K562 (cell line): ENCODE data around the gene RMND5B. TPM values are rescaled to one million over a fixed set of nuclear protein-coding genes. Genes with fewer than 3 reads are reported as not detected.

Source experiments
- ATAC-seq: fragments of 200-7000 bp; cut with Tn5 transposase; 3 replicates; pipeline ENCODE4 v1.9.1; 2020; ENCODE audit warnings: moderate library complexity
- BruUV-seq: library from RNA; stranded (reverse); fragments of 400-500 nt; replicated peaks from 2 replicates; lab custom pipeline; 2021; lab: Mats Ljungman, UMichigan
- CTCF ChIA-PET: fragments of 300-600 bp; formaldehyde crosslinking; extraction: SDS; loops from one replicate; lab custom pipeline; 2021; ENCODE audit warnings: low intra/inter-chr PET ratio; lab: Yijun Ruan, JAX
- POLR2A ChIA-PET: fragments of 300-600, 350-650 bp; sonication (Branson Sonifier 250); formaldehyde crosslinking; extraction: SDS; loops from one replicate; lab custom pipeline; 2021; ENCODE audit warnings: antibody characterized with exemption, inconsistent platforms; lab: Yijun Ruan, JAX
- DNase-seq, 4 experiments: peaks; one replicate each; pipeline versions ENCODE4 v3.0.0 to v3.0.0-alpha.2; 2011 to 2018; ENCODE audit warnings: low spot score in 3 of 4, mixed read lengths in 3 of 4; ENCODE audit errors: extremely low read depth in 1 of 4
- FAIRE-seq: peaks from 2 replicates; lab custom pipeline; 2011; peaks lifted over from hg19 to GRCh38; lab: Jason Lieb, UNC
- H2AFZ ChIP-seq: 2 replicates; pipeline ENCODE4 v1.6.0; 2011; ENCODE audit warnings: low read depth, low read length, control low read depth, inconsistent platforms
- H3K27ac ChIP-seq: fragments of 200-600 bp; 3 replicates; pipeline ENCODE4 v1.8.0; 2011; ENCODE audit warnings: low read depth, mild to moderate bottlenecking, control low read depth, inconsistent platforms, low read length, moderate library complexity, mixed read lengths; ENCODE audit errors: extremely low read depth
- H3K27me3 ChIP-seq, 2 experiments: fragments of 300-600 bp in 1 of 2; 2 replicates in 1 of 2; 3 replicates in 1 of 2; pipeline versions ENCODE4 v1.6.0 to v1.8.0; 2011; ENCODE audit warnings: inconsistent platforms in 2 of 2, low read length in 2 of 2, mild to moderate bottlenecking in 1 of 2, mixed read lengths in 1 of 2, moderate library complexity in 1 of 2; ENCODE audit not compliant: control insufficient read depth in 2 of 2, insufficient read depth in 2 of 2
- H3K36me3 ChIP-seq: fragments of 300-600 bp; 3 replicates; pipeline ENCODE4 v1.8.0; 2011; ENCODE audit warnings: mild to moderate bottlenecking, low read length, inconsistent platforms; ENCODE audit not compliant: control insufficient read depth, insufficient read depth
- H3K4me1 ChIP-seq, 2 experiments: fragments of 200-600 bp in 1 of 2; replicated peaks in 1 of 2; 2 replicates in 1 of 2; 3 replicates in 1 of 2; pipeline versions ENCODE4 v1.5.1 to v1.8.0; 2011; ENCODE audit warnings: inconsistent platforms in 2 of 2, low read length in 2 of 2, mild to moderate bottlenecking in 1 of 2, mixed read lengths in 1 of 2, moderate library complexity in 1 of 2; ENCODE audit not compliant: control insufficient read depth in 2 of 2, insufficient read depth in 2 of 2
- H3K4me2 ChIP-seq: 2 replicates; pipeline ENCODE4 v1.6.1; 2011; ENCODE audit warnings: low read length, control low read depth, inconsistent platforms, mixed read lengths; ENCODE audit not compliant: insufficient read depth
- H3K4me3 ChIP-seq: fragments of 200-600 bp; sonication (generic), shearing (Covaris generic); 2 replicates; pipeline ENCODE4 v1.5.1; 2016; ENCODE audit warnings: control low read depth, inconsistent platforms
- H3K79me2 ChIP-seq: fragments of 200-600 bp; 3 replicates; pipeline ENCODE4 v1.8.0; 2011; ENCODE audit warnings: low read length, inconsistent platforms; ENCODE audit not compliant: control insufficient read depth, insufficient read depth
- H3K9ac ChIP-seq, 2 experiments: 2 replicates each; pipeline versions ENCODE4 v1.6.0 to v1.6.1; 2011; ENCODE audit warnings: low read depth in 2 of 2, low read length in 2 of 2, control low read depth in 1 of 2, inconsistent platforms in 1 of 2, mild to moderate bottlenecking in 1 of 2, mixed read lengths in 1 of 2; ENCODE audit not compliant: insufficient read depth in 1 of 2
- H3K9me1 ChIP-seq: one replicate; pipeline ENCODE4 v1.6.0; 2011; ENCODE audit warnings: inconsistent platforms, mild to moderate bottlenecking, low read length, moderate library complexity; ENCODE audit not compliant: control insufficient read depth, insufficient read depth
- H3K9me3 ChIP-seq: replicated peaks from 2 replicates; pipeline ENCODE4 v1.5.1; 2011; ENCODE audit warnings: low read depth, low read length, inconsistent platforms; ENCODE audit not compliant: control insufficient read depth, insufficient read depth
- H4K20me1 ChIP-seq: replicated peaks from 2 replicates; pipeline ENCODE4 v1.6.1; 2011; ENCODE audit warnings: low read length, inconsistent platforms, mixed read lengths; ENCODE audit not compliant: control insufficient read depth, insufficient read depth
- ELF1 ChIP-seq: fragments of 200-800 bp; sonication (Bioruptor generic); IDR thresholded peaks from 2 replicates; pipeline ENCODE4 v1.6.1; 2016; ENCODE audit warnings: missing genetic modification characterization, missing compliant biosample characterization
- ESRRA ChIP-seq: fragments of 450-650 bp; IDR thresholded peaks from 2 replicates; pipeline ENCODE4 v1.6.1; 2014; ENCODE audit warnings: low read depth, mild to moderate bottlenecking, moderate library complexity, borderline replicate concordance
- FUS ChIP-seq: fragments of 200-400 bp; formaldehyde crosslinking; optimal IDR thresholded peaks from 2 replicates; pipeline ENCODE3; 2017; ENCODE audit warnings: low read depth, low read length
- HDAC2 ChIP-seq: fragments of 450-650 bp; IDR thresholded peaks from 2 replicates; pipeline ENCODE4 v1.6.1; 2016; ENCODE audit warnings: mild to moderate bottlenecking
- HEY1 ChIP-seq: fragments of 250-450 bp; sonication (Bioruptor Pico); IDR thresholded peaks from 2 replicates; pipeline ENCODE4 v1.5.0; 2020; ENCODE audit warnings: mild to moderate bottlenecking, moderate library complexity, borderline replicate concordance
- PCBP2 ChIP-seq: fragments of 200-400 bp; formaldehyde crosslinking; IDR thresholded peaks from 2 replicates; pipeline ENCODE4 v1.6.1; 2018; ENCODE audit warnings: low read length, low read depth, mild to moderate bottlenecking, moderate library complexity; ENCODE audit not compliant: poor library complexity, severe bottlenecking
- PHF8 ChIP-seq: fragments of 200-600 bp; sonication (generic); IDR thresholded peaks from 2 replicates; pipeline ENCODE4 v1.6.1; 2012; ENCODE audit warnings: mixed run types, mild to moderate bottlenecking, inconsistent platforms, low read length, moderate library complexity, borderline replicate concordance
- POLR2A ChIP-seq: fragments of 450-650 bp; conservative IDR thresholded peaks from 2 replicates; pipeline ENCODE4 v1.6.1; 2016
- RAD21 ChIP-seq, 2 experiments: fragments of 250-450 bp in 1 of 2; fragments of 450-650 bp in 1 of 2; sonication (Bioruptor Pico) in 1 of 2; formaldehyde crosslinking in 1 of 2; IDR thresholded peaks in 1 of 2; conservative IDR thresholded peaks in 1 of 2; 2 replicates each; pipeline versions ENCODE4 v1.4.0 to v1.8.0; 2020 to 2022; ENCODE audit warnings: mild to moderate bottlenecking in 2 of 2, moderate library complexity in 1 of 2
- SRSF1 ChIP-seq: fragments of 200-400 bp; formaldehyde crosslinking; IDR thresholded peaks from 2 replicates; pipeline ENCODE4 v1.6.1; 2017; ENCODE audit warnings: mild to moderate bottlenecking, low read depth, low read length, moderate library complexity
- SUPT5H ChIP-seq: fragments of 450-650 bp; IDR thresholded peaks from 2 replicates; pipeline ENCODE4 v1.6.1; 2016
- ZC3H11A ChIP-seq: IDR thresholded peaks from 2 replicates; pipeline ENCODE4 v1.6.1; 2012; ENCODE audit warnings: low read depth, low read length, improper control_type of control experiment
- ZFP1 ChIP-seq: fragments of 450-650 bp; formaldehyde crosslinking; IDR thresholded peaks from 2 replicates; pipeline ENCODE4 v1.4.0; 2020; ENCODE audit warnings: mild to moderate bottlenecking, mixed read lengths
- ZNF174 ChIP-seq: fragments of 250-450 bp; sonication (Bioruptor Pico); IDR thresholded peaks from 2 replicates; pipeline ENCODE4 v1.4.0; 2020; ENCODE audit warnings: mild to moderate bottlenecking
- WGBS: fragments of 100-300 bp; shearing (Covaris generic); methylation state at CpG from one replicate; pipeline ENCODE4 v1.1.6; 2016; ENCODE audit warnings: low coverage, mixed read lengths; ENCODE audit not compliant: insufficient coverage; ENCODE audit errors: missing lambda C conversion rate; 5-methylcytosine and 5-hydroxymethylcytosine counted together
- in situ Hi-C: fragments of 300-500 bp; cut with MboI; formaldehyde crosslinking; loops from 4 replicates; pipeline ENCODE4 v1.15.0; 2018; ENCODE audit warnings: inconsistent platforms, mixed read lengths
- intact Hi-C: fragments of 100-400 bp; cut with micrococcal nuclease; formaldehyde crosslinking; loops from 2 replicates; pipeline ENCODE4 v1.14.2; 2022
- polyA plus RNA-seq, 8 experiments: library from polyadenylated mRNA; depleted of rRNA in 4 of 8; stranded (reverse) in 5 of 8; unstranded in 3 of 8; fragments of >200 nt; fragmentation: Nextera tagmentation in 2 of 8; fragmentation: Illumina TruSeq in 1 of 8; extraction: Ambion mirVana in 2 of 8; extraction: Trizol in 1 of 8; gene quantifications; 2 replicates each; pipeline versions ENCODE4 v1.2.1 to v1.2.3, GENCODE V29; 2011 to 2014; ENCODE audit warnings: inconsistent platforms in 1 of 8, missing spikeins in 1 of 8
- total RNA-seq, 7 experiments: library from RNA; depleted of rRNA in 6 of 7; stranded (reverse); fragments of >200 nt in 6 of 7; fragmentation: Illumina TruSeq in 2 of 7; extraction: Trizol in 2 of 7; gene quantifications; 2 replicates each; pipeline versions ENCODE4 v1.2.1 to v1.2.3, GENCODE V29; 2011 to 2021; ENCODE audit warnings: low replicate concordance in 1 of 7
- TF ChIP-seq, protein P1 (sequence below): fragments of 150-350 bp; IDR thresholded peaks from 2 replicates; pipeline ENCODE4 v1.6.1; 2014; ENCODE audit warnings: low read depth, mild to moderate bottlenecking, low read length, borderline replicate concordance
- TF ChIP-seq, protein P2 (sequence below): sonication (generic); formaldehyde crosslinking; IDR thresholded peaks from 2 replicates; pipeline ENCODE4 v1.8.0; 2023; ENCODE audit warnings: mild to moderate bottlenecking, missing genetic modification reagents

Gene RMND5B
- total and polyA plus RNA-seq, 9 of the 15 experiments (the other 6 are each of a cell fraction or from before 2014, with no cell fraction given): 2.6 to 57.0 (median 28.3) TPM

DNA sequence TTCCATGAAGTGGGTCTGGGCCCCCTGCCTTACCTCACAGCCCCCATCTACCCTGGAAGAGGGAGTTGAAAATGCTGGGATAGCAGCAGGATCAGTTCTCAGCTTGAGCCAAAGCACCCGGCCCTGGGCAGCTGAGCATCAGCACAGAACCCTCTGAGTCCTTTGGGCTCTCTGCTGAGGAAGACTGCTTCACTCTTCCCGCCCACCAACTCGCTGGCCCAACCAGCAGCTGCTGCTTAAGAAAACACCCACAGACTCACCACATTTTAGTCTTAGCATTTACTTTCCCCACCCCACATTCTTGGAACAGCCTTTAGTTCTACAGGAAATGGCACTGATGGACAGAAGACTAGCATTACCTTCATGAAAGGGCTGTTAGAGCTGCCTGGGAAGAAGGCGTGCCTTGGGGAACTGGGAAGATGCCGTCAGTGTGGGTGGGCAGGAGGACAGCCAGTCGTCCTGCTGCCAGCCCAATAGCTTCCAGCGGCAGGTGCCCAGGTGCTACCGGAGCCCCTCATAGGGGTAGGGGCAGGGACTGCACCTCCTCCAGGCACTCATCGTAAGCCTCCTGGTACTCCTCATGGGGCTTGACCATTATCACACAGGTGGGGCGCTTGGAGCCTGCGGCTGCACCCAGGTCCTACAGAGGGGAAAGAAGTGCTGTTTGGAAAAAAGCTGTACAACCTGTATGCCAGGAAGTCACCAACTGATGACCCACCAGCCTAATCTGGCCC lies 18.6 kb downstream of the RMND5B start:
- DNase-seq: no peak
- POLR2A ChIA-PET: interaction anchor here (0.6 to 3.0 kb wide), 9 partner anchors 11 to 94 kb away, joined by 3 to 13 read pairs (median 4); no protein-coding TSS in a partner anchor
- CTCF ChIA-PET: no interaction called here
- TF ChIP-seq ESRRA (no peak), PHF8 (no peak), FUS (no peak), ZFP1 (CRISPR knock-in tag) (no peak), HDAC2 (no peak), ZNF174 (CRISPR knock-in tag) (no peak), SUPT5H (peak; percentile 48), RAD21 (CRISPR knock-in tag; conservative IDR thresholded peaks at IDR 0.05 in 1 of 2, IDR thresholded peaks at IDR 0.05 in 1 of 2) (no peak), POLR2A (peak; percentile 56), SRSF1 (no peak), HEY1 (CRISPR knock-in tag) (no peak), ZC3H11A (no peak), ELF1 (tag) (no peak), PCBP2 (no peak)
- TF ChIP-seq, protein P1, sequence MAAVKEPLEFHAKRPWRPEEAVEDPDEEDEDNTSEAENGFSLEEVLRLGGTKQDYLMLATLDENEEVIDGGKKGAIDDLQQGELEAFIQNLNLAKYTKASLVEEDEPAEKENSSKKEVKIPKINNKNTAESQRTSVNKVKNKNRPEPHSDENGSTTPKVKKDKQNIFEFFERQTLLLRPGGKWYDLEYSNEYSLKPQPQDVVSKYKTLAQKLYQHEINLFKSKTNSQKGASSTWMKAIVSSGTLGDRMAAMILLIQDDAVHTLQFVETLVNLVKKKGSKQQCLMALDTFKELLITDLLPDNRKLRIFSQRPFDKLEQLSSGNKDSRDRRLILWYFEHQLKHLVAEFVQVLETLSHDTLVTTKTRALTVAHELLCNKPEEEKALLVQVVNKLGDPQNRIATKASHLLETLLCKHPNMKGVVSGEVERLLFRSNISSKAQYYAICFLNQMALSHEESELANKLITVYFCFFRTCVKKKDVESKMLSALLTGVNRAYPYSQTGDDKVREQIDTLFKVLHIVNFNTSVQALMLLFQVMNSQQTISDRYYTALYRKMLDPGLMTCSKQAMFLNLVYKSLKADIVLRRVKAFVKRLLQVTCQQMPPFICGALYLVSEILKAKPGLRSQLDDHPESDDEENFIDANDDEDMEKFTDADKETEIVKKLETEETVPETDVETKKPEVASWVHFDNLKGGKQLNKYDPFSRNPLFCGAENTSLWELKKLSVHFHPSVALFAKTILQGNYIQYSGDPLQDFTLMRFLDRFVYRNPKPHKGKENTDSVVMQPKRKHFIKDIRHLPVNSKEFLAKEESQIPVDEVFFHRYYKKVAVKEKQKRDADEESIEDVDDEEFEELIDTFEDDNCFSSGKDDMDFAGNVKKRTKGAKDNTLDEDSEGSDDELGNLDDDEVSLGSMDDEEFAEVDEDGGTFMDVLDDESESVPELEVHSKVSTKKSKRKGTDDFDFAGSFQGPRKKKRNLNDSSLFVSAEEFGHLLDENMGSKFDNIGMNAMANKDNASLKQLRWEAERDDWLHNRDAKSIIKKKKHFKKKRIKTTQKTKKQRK: no peak
- TF ChIP-seq, protein P2, sequence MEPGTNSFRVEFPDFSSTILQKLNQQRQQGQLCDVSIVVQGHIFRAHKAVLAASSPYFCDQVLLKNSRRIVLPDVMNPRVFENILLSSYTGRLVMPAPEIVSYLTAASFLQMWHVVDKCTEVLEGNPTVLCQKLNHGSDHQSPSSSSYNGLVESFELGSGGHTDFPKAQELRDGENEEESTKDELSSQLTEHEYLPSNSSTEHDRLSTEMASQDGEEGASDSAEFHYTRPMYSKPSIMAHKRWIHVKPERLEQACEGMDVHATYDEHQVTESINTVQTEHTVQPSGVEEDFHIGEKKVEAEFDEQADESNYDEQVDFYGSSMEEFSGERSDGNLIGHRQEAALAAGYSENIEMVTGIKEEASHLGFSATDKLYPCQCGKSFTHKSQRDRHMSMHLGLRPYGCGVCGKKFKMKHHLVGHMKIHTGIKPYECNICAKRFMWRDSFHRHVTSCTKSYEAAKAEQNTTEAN (CRISPR knock-in tag): no peak

More for the DNA sequence above, 18.6 kb downstream of the RMND5B start:
- H3K9ac ChIP-seq: peak overlapping the region in 1 of 2 experiments; percentile 36; a peak in 1 of 4 replicates
- whole genome bisulfite sequencing: 88% methylated on average over 11 of the region's 11 CpGs
- in situ Hi-C loops: no loop called here
- no peaks in the 10 kb centered on the region for H3K9me1 ChIP-seq
- H3K9me3 ChIP-seq: no peaks in the 10 kb centered on the region
- no peak overlapping the region for H3K4me3 ChIP-seq
- intact Hi-C loops: no loop called here
- H3K27ac ChIP-seq: no peak overlapping the region; the same call in 2 of the 3 replicates
- H2AFZ ChIP-seq: no peak overlapping the region
- BruUV-seq: no TSS peak
- peaks cover 9 to 25% of the 10 kb centered on the region in 2 experiments; a peak in 4 of 5 replicates for H3K4me1 ChIP-seq
- no peak overlapping the region for H3K4me2 ChIP-seq
- FAIRE-seq (no peak), ATAC-seq (no peak)
- peaks cover 76% of the 10 kb centered on the region for H3K36me3 ChIP-seq
- H3K27me3 ChIP-seq: no peaks in the 10 kb centered on the region
- peaks cover 22% of the 10 kb centered on the region for H4K20me1 ChIP-seq
- peaks cover 24% of the 10 kb centered on the region for H3K79me2 ChIP-seq
